HepG2 (cell line): ENCODE measurements around the gene NFS1. TPM values are rescaled to one million over a fixed set of nuclear protein-coding genes. Genes with fewer than 3 reads are reported as not detected.

Experiments used
- CEBPG ChIP-seq: IDR thresholded peaks from 2 replicates; pipeline ENCODE4 v1.6.1; 2016
- DR1 ChIP-seq: sonication (generic); formaldehyde crosslinking; IDR thresholded peaks from 2 replicates; pipeline ENCODE4 v1.8.0; 2021; ENCODE audit warnings: mild to moderate bottlenecking, missing genetic modification reagents, inconsistent platforms
- FOXK2 ChIP-seq: fragments of 450-650 bp; IDR thresholded peaks from 2 replicates; pipeline ENCODE4 v1.6.1; 2016
- GATAD2A ChIP-seq: IDR thresholded peaks from 2 replicates; pipeline ENCODE4 v1.6.1; 2016
- PAF1 ChIP-seq: IDR thresholded peaks from 2 replicates; pipeline ENCODE4 v1.6.1; 2016; ENCODE audit warnings: missing genetic modification reagents, missing compliant biosample characterization
- POLR2AphosphoS5 ChIP-seq: IDR thresholded peaks from 2 replicates; pipeline ENCODE4 v1.6.1; 2012; ENCODE audit warnings: low read depth, low read length
- SAFB2 ChIP-seq: sonication (generic); formaldehyde crosslinking; IDR thresholded peaks from 2 replicates; pipeline ENCODE4 v1.5.1; 2020; ENCODE audit warnings: missing genetic modification reagents, low read depth, mild to moderate bottlenecking, borderline replicate concordance
- TBP ChIP-seq: sonication (generic); formaldehyde crosslinking; IDR thresholded peaks from 2 replicates; pipeline ENCODE4 v1.5.0; 2020; ENCODE audit warnings: missing genetic modification reagents
- XRCC5 ChIP-seq: fragments of 200-400 bp; formaldehyde crosslinking; optimal IDR thresholded peaks from 2 replicates; pipeline ENCODE3; 2017; ENCODE audit warnings: mild to moderate bottlenecking, low read length
- ZBTB7B ChIP-seq: sonication (generic); formaldehyde crosslinking; IDR thresholded peaks from 2 replicates; pipeline ENCODE4 v1.4.0; 2020; ENCODE audit warnings: missing genetic modification reagents
- ZNF24 ChIP-seq: fragments of 450-650 bp; IDR thresholded peaks from 2 replicates; pipeline ENCODE4 v1.6.1; 2017; ENCODE audit warnings: antibody characterized with exemption, mild to moderate bottlenecking
- ZNF3 ChIP-seq: IDR thresholded peaks from 2 replicates; pipeline ENCODE4 v1.7.0; 2017; ENCODE audit warnings: inconsistent platforms
- ZNF335 ChIP-seq: sonication (generic); formaldehyde crosslinking; IDR thresholded peaks from 2 replicates; pipeline ENCODE4 v1.4.0; 2020; ENCODE audit warnings: missing genetic modification reagents
- ZNF570 ChIP-seq: sonication (generic); formaldehyde crosslinking; IDR thresholded peaks from 2 replicates; pipeline ENCODE4 v1.4.0; 2020; ENCODE audit warnings: mild to moderate bottlenecking, missing genetic modification reagents, borderline replicate concordance
- ZNF703 ChIP-seq: sonication (generic); formaldehyde crosslinking; IDR thresholded peaks from 2 replicates; pipeline ENCODE4 v1.5.1; 2020; ENCODE audit warnings: missing genetic modification reagents, mild to moderate bottlenecking, moderate library complexity, borderline replicate concordance
- ZNF746 ChIP-seq: sonication (generic); formaldehyde crosslinking; IDR thresholded peaks from 2 replicates; pipeline ENCODE4 v1.8.0; 2022; ENCODE audit warnings: mild to moderate bottlenecking, missing genetic modification reagents
- ZSCAN21 ChIP-seq: sonication (generic); formaldehyde crosslinking; IDR thresholded peaks from 2 replicates; pipeline ENCODE4 v1.8.0; 2022; ENCODE audit warnings: mild to moderate bottlenecking, missing genetic modification reagents, moderate library complexity, borderline replicate concordance
- polyA plus RNA-seq, 8 experiments: library from polyadenylated mRNA; depleted of rRNA in 3 of 8; stranded (reverse) in 7 of 8; unstranded in 1 of 8; fragments of >200 nt; fragmentation: Illumina TruSeq in 4 of 8; extraction: Trizol in 4 of 8; gene quantifications; 2 replicates each; pipeline versions ENCODE4 v1.2.1 to v1.2.3, GENCODE V29; 2011 to 2016; ENCODE audit warnings: low read depth in 4 of 8, missing spikeins in 1 of 8, mixed read lengths in 1 of 8; ENCODE audit not compliant: insufficient read depth in 1 of 8
- total RNA-seq, 5 experiments: library from RNA; depleted of rRNA; stranded (reverse); fragments of >200 nt; fragmentation: Illumina TruSeq; extraction: Trizol; gene quantifications; 2 replicates each; pipeline ENCODE4 v1.2.3, GENCODE V29; 2016; ENCODE audit warnings: low read depth in 1 of 5
- TF ChIP-seq, protein P1 (sequence below): sonication (generic); formaldehyde crosslinking; IDR thresholded peaks from 2 replicates; pipeline ENCODE4 v1.5.1; 2020; ENCODE audit warnings: missing genetic modification reagents, mild to moderate bottlenecking, borderline replicate concordance
- TF ChIP-seq, protein P2 (sequence below): sonication (generic); formaldehyde crosslinking; IDR thresholded peaks from 2 replicates; pipeline ENCODE4 v1.5.0; 2020; ENCODE audit warnings: missing genetic modification reagents
- TF ChIP-seq, protein P3 (sequence below): IDR thresholded peaks from 2 replicates; pipeline ENCODE4 v1.6.1; 2016; ENCODE audit warnings: missing genetic modification reagents, missing compliant biosample characterization
- TF ChIP-seq, protein P4 (sequence below): sonication (generic); formaldehyde crosslinking; IDR thresholded peaks from 2 replicates; pipeline ENCODE4 v1.9.0; 2021; ENCODE audit warnings: missing genetic modification reagents, borderline replicate concordance
- TF ChIP-seq, protein P5 (sequence below): sonication (generic); formaldehyde crosslinking; IDR thresholded peaks from 2 replicates; pipeline ENCODE4 v1.4.0; 2020; ENCODE audit warnings: missing genetic modification reagents
- TF ChIP-seq, protein P6 (sequence below): sonication (generic); formaldehyde crosslinking; IDR thresholded peaks from 2 replicates; pipeline ENCODE4 v1.5.0; 2020; ENCODE audit warnings: missing genetic modification reagents

NFS1 gene
- total and polyA plus RNA-seq, 2 of the 13 experiments (the other 11 are each of a cell fraction or from before 2014, with no cell fraction given): 65.9 to 88.1 TPM

DNA sequence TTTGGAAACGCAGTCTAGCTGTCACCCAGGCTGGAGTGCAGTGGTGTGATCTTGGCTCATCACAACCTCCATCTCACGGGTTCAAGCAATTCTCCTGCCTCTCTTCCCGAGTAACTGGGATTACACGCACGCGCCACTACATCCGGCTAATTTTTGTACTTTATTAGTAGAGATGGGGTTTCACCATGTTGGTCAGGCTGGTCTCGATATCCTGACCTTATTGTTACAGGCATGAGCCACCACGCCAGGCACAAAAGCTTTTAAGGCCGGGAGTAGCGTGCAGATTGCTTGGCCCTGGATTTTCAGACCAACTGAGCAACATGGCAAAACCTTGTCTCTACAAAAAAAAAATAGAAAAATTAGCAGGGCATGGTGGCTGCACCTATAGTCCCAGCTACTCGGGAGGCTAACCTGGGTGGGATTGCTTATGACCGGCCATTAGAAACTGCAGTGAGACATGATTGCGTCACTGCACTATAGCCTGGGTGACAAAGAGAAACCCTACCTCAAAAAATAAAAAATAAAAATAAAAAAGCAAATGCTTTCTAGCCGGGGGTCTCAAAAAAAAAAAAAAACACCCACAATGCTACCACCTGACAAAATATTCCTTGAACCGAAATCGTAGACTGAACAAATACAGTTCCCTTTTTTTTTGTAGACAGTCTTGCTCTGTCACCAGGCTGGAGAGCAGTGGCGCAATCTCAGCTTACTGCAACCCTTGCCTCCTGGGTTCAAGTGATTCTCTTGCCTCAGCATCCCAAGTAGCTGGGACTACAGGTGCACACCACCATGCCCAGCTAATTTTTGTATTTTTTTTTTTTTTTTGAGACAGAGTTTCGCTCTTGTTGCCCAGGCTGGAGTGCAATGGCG lies 27.9 kb upstream of the NFS1 start (continued):
- TF ChIP-seq, protein P1, sequence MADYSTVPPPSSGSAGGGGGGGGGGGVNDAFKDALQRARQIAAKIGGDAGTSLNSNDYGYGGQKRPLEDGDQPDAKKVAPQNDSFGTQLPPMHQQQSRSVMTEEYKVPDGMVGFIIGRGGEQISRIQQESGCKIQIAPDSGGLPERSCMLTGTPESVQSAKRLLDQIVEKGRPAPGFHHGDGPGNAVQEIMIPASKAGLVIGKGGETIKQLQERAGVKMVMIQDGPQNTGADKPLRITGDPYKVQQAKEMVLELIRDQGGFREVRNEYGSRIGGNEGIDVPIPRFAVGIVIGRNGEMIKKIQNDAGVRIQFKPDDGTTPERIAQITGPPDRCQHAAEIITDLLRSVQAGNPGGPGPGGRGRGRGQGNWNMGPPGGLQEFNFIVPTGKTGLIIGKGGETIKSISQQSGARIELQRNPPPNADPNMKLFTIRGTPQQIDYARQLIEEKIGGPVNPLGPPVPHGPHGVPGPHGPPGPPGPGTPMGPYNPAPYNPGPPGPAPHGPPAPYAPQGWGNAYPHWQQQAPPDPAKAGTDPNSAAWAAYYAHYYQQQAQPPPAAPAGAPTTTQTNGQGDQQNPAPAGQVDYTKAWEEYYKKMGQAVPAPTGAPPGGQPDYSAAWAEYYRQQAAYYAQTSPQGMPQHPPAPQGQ (CRISPR knock-in tag): no peak
- TF ChIP-seq, protein P2, sequence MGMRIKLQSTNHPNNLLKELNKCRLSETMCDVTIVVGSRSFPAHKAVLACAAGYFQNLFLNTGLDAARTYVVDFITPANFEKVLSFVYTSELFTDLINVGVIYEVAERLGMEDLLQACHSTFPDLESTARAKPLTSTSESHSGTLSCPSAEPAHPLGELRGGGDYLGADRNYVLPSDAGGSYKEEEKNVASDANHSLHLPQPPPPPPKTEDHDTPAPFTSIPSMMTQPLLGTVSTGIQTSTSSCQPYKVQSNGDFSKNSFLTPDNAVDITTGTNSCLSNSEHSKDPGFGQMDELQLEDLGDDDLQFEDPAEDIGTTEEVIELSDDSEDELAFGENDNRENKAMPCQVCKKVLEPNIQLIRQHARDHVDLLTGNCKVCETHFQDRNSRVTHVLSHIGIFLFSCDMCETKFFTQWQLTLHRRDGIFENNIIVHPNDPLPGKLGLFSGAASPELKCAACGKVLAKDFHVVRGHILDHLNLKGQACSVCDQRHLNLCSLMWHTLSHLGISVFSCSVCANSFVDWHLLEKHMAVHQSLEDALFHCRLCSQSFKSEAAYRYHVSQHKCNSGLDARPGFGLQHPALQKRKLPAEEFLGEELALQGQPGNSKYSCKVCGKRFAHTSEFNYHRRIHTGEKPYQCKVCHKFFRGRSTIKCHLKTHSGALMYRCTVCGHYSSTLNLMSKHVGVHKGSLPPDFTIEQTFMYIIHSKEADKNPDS (CRISPR knock-in tag): no peak
- TF ChIP-seq ZNF335 (CRISPR knock-in tag) (no peak), ZNF3 (CRISPR knock-in tag) (no peak), PAF1 (peak; percentile 37; the same call in 1 of the 2 replicates), CEBPG (CRISPR knock-in tag) (peak; percentile 24; the same call in 1 of the 2 replicates), ZSCAN21 (CRISPR knock-in tag) (no peak), ZNF703 (CRISPR knock-in tag) (no peak), ZNF570 (CRISPR knock-in tag) (no peak), ZNF746 (CRISPR knock-in tag) (no peak), SAFB2 (no peak), GATAD2A (no peak), POLR2AphosphoS5 (peak; percentile 24; the same call in 1 of the 2 replicates), ZNF24 (no peak), ZBTB7B (no peak), DR1 (CRISPR knock-in tag) (no peak), XRCC5 (no peak), FOXK2 (no peak), TBP (CRISPR knock-in tag) (no peak)
- TF ChIP-seq, protein P3, sequence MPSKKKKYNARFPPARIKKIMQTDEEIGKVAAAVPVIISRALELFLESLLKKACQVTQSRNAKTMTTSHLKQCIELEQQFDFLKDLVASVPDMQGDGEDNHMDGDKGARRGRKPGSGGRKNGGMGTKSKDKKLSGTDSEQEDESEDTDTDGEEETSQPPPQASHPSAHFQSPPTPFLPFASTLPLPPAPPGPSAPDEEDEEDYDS (CRISPR knock-in tag): no peak
- TF ChIP-seq, protein P4, sequence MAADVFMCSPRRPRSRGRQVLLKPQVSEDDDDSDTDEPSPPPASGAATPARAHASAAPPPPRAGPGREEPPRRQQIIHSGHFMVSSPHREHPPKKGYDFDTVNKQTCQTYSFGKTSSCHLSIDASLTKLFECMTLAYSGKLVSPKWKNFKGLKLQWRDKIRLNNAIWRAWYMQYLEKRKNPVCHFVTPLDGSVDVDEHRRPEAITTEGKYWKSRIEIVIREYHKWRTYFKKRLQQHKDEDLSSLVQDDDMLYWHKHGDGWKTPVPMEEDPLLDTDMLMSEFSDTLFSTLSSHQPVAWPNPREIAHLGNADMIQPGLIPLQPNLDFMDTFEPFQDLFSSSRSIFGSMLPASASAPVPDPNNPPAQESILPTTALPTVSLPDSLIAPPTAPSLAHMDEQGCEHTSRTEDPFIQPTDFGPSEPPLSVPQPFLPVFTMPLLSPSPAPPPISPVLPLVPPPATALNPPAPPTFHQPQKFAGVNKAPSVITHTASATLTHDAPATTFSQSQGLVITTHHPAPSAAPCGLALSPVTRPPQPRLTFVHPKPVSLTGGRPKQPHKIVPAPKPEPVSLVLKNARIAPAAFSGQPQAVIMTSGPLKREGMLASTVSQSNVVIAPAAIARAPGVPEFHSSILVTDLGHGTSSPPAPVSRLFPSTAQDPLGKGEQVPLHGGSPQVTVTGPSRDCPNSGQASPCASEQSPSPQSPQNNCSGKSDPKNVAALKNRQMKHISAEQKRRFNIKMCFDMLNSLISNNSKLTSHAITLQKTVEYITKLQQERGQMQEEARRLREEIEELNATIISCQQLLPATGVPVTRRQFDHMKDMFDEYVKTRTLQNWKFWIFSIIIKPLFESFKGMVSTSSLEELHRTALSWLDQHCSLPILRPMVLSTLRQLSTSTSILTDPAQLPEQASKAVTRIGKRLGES: no peak
- TF ChIP-seq, protein P5, sequence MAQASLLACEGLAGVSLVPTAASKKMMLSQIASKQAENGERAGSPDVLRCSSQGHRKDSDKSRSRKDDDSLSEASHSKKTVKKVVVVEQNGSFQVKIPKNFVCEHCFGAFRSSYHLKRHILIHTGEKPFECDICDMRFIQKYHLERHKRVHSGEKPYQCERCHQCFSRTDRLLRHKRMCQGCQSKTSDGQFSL (CRISPR knock-in tag): no peak
- TF ChIP-seq, protein P6, sequence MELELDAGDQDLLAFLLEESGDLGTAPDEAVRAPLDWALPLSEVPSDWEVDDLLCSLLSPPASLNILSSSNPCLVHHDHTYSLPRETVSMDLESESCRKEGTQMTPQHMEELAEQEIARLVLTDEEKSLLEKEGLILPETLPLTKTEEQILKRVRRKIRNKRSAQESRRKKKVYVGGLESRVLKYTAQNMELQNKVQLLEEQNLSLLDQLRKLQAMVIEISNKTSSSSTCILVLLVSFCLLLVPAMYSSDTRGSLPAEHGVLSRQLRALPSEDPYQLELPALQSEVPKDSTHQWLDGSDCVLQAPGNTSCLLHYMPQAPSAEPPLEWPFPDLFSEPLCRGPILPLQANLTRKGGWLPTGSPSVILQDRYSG: no peak
